Measurements from ENCODE around the gene STIP1.

The STIP1 gene

DNA sequence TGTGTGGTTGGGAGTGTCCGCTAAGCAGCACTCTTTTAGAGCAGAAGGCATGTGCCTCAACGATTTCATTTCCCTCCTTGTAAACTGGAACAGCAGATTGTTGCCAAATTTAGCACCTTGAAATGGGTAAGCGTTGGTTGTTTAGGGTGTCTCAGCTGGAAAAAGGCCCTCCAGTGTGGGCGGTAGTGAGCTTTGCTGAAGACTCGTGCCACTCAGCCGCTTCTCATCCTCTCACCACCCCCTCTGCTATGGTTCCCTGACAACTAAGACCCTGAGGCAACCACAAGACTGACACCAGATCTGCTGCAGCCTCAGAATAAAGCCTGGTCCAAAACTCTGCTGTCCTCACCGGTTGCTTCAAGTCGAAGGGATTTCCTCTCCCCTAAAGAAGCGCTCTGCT is 10.7 kb downstream of the STIP1 start:
- Mint-ChIP-seq H3K27ac (no peak overlapping the region), H3K36me3 (ENCODE audit: insufficient read depth) (peaks cover 90% of the 10 kb centered on the region)

GRCh38 chr11:64198511-64198910 is 12.5 kb downstream of the STIP1 start:
- no peaks in the 10 kb centered on the region for H3K9me3 Mint-ChIP-seq
- H3K4me3 Mint-ChIP-seq: no peak overlapping the region
- H3K27me3 Mint-ChIP-seq: no peaks in the 10 kb centered on the region
- H3K27ac Mint-ChIP-seq: peak overlapping the region in 1 of 2 donors; percentile 17
- peaks cover 3 to 8% of the 10 kb centered on the region in 2 donors for H3K4me1 Mint-ChIP-seq (ENCODE audit: low read depth in 2 of 2)
- peaks cover 100% of the 10 kb centered on the region for H3K36me3 Mint-ChIP-seq (ENCODE audit: insufficient read depth)
- no peak for ATAC-seq (replicated peaks)
- DNase-seq: no peak

More for the DNA sequence above, 10.7 kb downstream of the STIP1 start:
- DNase-seq (no peak), ATAC-seq (replicated peaks) (no peak)
- no peaks in the 10 kb centered on the region for H3K27me3 Mint-ChIP-seq
- H3K4me3 Mint-ChIP-seq: no peak overlapping the region
- H3K4me1 Mint-ChIP-seq (ENCODE audit: low read depth in 2 of 2): peaks cover 3 to 4% of the 10 kb centered on the region in 2 donors
- no peaks in the 10 kb centered on the region for H3K9me3 Mint-ChIP-seq

DNA sequence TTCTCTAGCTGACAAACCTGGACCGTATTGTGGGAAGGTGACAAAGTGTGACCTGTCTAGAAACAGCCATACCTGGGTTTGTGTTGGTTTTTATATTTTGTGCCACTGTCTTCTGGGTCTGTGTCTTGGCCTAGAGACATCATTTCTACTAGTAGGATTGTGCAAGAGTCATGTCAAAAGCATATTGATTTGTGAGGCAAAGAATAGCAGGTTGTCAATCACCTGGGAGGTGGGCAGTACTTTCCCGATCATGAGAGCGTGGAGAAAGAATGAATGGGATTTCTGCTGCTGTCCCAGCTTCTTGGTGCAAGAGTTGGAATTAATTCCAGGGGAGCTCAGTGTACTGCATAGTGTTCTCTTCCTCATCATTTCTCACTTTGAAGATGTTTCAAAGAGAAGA is 15.6 kb downstream of the STIP1 start:
- H3K9me3 Mint-ChIP-seq: no peaks in the 10 kb centered on the region
- DNase-seq: no peak
- no peak for ATAC-seq (replicated peaks)
- H3K36me3 Mint-ChIP-seq (ENCODE audit: insufficient read depth): peaks cover 89% of the 10 kb centered on the region
- H3K4me1 Mint-ChIP-seq (ENCODE audit: low read depth in 2 of 2): peaks cover 13 to 18% of the 10 kb centered on the region in 2 donors
- H3K27me3 Mint-ChIP-seq: no peaks in the 10 kb centered on the region
- H3K4me3 Mint-ChIP-seq: no peak overlapping the region
- no peak overlapping the region for H3K27ac Mint-ChIP-seq

- H3K27ac Mint-ChIP-seq: peak overlapping the region; percentile 67 to 77
- no peak overlapping the region for H3K4me3 Mint-ChIP-seq
- H3K4me1 Mint-ChIP-seq (ENCODE audit: low read depth in 2 of 2): peaks cover 19 to 22% of the 10 kb centered on the region in 2 donors
- DNase-seq (no peak), ATAC-seq (replicated peaks) (no peak)
- H3K9me3 Mint-ChIP-seq: no peaks in the 10 kb centered on the region
- no peaks in the 10 kb centered on the region for H3K27me3 Mint-ChIP-seq
- peaks cover 88% of the 10 kb centered on the region for H3K36me3 Mint-ChIP-seq (ENCODE audit: insufficient read depth)
These were observed 17.0 kb downstream of the STIP1 start for GRCh38 chr11:64202992-64203391.

GRCh38 chr11:64203421-64204079 is 17.6 kb downstream of the STIP1 start:
- ATAC-seq (replicated peaks) (no peak), DNase-seq (no peak)
- peak overlapping the region; percentile 67 to 77 for H3K27ac Mint-ChIP-seq
- peaks cover 86% of the 10 kb centered on the region for H3K36me3 Mint-ChIP-seq (ENCODE audit: insufficient read depth)
- H3K4me3 Mint-ChIP-seq: no peak overlapping the region
- H3K9me3 Mint-ChIP-seq: no peaks in the 10 kb centered on the region
- no peaks in the 10 kb centered on the region for H3K27me3 Mint-ChIP-seq
- peaks cover 24 to 28% of the 10 kb centered on the region in 2 donors for H3K4me1 Mint-ChIP-seq (ENCODE audit: low read depth in 2 of 2)

DNA sequence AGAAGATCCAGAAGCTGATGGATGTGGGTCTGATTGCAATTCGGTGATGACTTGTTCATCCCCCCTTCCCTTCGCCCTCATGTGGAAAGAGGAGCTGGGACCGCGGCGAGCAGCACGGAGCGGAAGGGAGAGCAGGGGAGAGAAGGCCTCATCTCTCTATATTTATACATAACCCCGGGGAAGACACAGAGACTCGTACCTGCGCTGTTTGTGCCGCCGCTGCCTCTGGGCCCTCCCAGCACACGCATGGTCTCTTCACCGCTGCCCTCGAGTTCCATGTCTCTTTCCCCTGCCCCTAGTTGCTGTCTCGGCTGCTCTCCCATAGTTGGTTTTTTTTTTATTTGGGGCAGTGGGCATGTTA is 18.1 kb downstream of the STIP1 start:
- Mint-ChIP-seq H3K36me3 (ENCODE audit: insufficient read depth) (peaks cover 83% of the 10 kb centered on the region), H3K4me3 (no peak overlapping the region), H3K9me3 (no peaks in the 10 kb centered on the region), H3K27me3 (no peaks in the 10 kb centered on the region), H3K4me1 (ENCODE audit: low read depth in 2 of 2) (peaks cover 29 to 33% of the 10 kb centered on the region in 2 donors), H3K27ac (peak overlapping the region; percentile 52 to 77)
- ATAC-seq (replicated peaks) (no peak), DNase-seq (no peak)

DNA sequence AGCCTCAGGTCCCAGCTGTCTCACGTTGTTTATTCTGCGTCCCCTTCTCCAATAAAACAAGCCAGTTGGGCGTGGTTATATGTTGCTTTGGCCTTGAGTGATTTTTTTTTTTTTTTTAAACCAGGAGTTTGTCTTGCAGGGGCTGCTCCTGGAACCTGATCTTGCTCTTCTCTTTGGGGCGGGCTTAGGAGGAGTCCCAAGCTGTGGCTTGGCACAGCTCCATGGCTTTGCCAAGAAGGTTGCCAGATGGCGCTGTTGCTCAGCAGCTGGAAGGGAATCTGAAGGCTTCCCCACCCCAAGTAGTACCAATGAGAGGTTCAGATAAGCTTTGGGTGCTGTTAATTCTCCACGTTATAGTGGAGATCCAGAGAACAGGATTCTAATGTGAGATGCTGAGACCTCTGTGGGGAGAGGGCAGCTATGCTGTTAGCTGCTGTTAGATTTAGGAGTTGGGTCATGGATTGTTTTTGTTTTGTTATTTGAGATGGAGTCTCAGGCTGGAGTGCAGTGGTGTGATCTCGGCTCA is 18.6 kb downstream of the STIP1 start:
- Mint-ChIP-seq H3K27me3 (no peaks in the 10 kb centered on the region), H3K9me3 (no peaks in the 10 kb centered on the region), H3K36me3 (ENCODE audit: insufficient read depth) (peaks cover 82% of the 10 kb centered on the region), H3K27ac (peak overlapping the region; percentile 52 to 77), H3K4me1 (ENCODE audit: low read depth in 2 of 2) (peaks cover 32 to 36% of the 10 kb centered on the region in 2 donors), H3K4me3 (peak overlapping the region; percentile 40 to 57)
- DNase-seq (peak; percentile 83 to 85 (median 84)), ATAC-seq (replicated peaks) (peak; percentile 60)

- peak within 1 kb of the TSS; percentile 90 to 96 for H3K4me3 Mint-ChIP-seq
- H3K9me3 Mint-ChIP-seq: no peaks in the 10 kb centered on the region
- ATAC-seq (replicated peaks) (peak; percentile 62), DNase-seq (peak; percentile 49 to 57 (median 54))
- H3K36me3 Mint-ChIP-seq (ENCODE audit: insufficient read depth): peaks cover 73% of the 10 kb centered on the region
- no peaks in the 10 kb centered on the region for H3K27me3 Mint-ChIP-seq
- H3K4me1 Mint-ChIP-seq (ENCODE audit: low read depth in 2 of 2): peaks cover 39 to 41% of the 10 kb centered on the region in 2 donors
- peak within 1 kb of the TSS; percentile 93 to 95 for H3K27ac Mint-ChIP-seq
These were observed 20.7 kb downstream of the STIP1 start, which contains the start of gene FERMT3 for GRCh38 chr11:64206457-64207255. Gene FERMT3 (plus strand): TSS chr11:64206721. CDS start chr11:64207365, 644 bp downstream.

GRCh38 chr11:64207256-64208085 is 21.5 kb downstream of the STIP1 start:
- no peaks in the 10 kb centered on the region for H3K9me3 Mint-ChIP-seq
- ATAC-seq (replicated peaks): peak; percentile 76
- H3K4me3 Mint-ChIP-seq: peak overlapping the region; percentile 90 to 96
- H3K4me1 Mint-ChIP-seq (ENCODE audit: low read depth in 2 of 2): peaks cover 43 to 45% of the 10 kb centered on the region in 2 donors
- H3K27me3 Mint-ChIP-seq: no peaks in the 10 kb centered on the region
- peak overlapping the region; percentile 93 to 95 for H3K27ac Mint-ChIP-seq
- peaks cover 72% of the 10 kb centered on the region for H3K36me3 Mint-ChIP-seq (ENCODE audit: insufficient read depth)
- DNase-seq: peak; percentile 57 to 69 (median 57)

DNA sequence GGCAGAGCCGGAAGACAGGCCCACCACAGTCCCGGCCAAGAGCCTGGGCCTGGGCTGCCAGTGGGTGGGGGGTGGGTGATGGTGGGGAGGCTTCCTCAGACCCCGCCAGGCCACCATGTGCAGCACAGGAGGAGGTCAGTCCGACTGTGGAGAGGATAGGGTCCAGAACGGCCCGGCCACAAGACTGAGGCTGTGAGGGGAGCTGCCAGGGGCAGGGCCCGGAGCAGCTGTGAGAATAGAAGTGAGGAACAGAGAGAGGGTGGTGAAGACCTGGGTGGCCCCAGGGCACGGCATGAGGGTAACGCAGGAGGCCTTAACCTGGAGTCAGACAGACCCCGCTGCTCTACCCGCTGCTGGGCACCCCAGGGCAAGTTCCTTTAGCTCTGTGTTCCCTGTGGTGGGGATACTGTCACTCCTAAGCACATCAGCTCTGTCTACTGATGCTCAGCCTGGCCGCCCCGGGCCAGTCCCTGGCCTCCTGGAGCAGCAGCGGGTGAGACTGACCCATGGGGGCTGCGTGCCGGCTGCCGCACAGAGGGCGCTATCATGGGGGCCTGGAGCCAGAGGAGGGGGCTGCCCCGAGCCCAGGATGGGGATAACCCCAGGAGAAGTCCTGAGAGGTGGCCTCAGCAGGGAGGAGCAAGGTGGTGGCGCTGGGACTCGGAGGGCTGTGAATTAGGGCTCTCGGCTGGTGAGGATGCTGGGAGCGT is 22.3 kb downstream of the STIP1 start:
- no peak for ATAC-seq (replicated peaks)
- Mint-ChIP-seq H3K27ac (peak overlapping the region; percentile 93 to 95), H3K27me3 (no peaks in the 10 kb centered on the region)

GRCh38 chr11:64208796-64209562 is 23.0 kb downstream of the STIP1 start:
- ATAC-seq (replicated peaks): no peak
- Mint-ChIP-seq H3K9me3 (no peaks in the 10 kb centered on the region), H3K27me3 (no peaks in the 10 kb centered on the region), H3K4me3 (peak overlapping the region; percentile 90 to 96), H3K36me3 (ENCODE audit: insufficient read depth) (peaks cover 64% of the 10 kb centered on the region), H3K4me1 (ENCODE audit: low read depth in 2 of 2) (peaks cover 43 to 49% of the 10 kb centered on the region in 2 donors), H3K27ac (peak overlapping the region; percentile 93 to 95)
- DNase-seq: no peak

More for the DNA sequence above, 22.3 kb downstream of the STIP1 start:
- Mint-ChIP-seq H3K36me3 (ENCODE audit: insufficient read depth) (peaks cover 64% of the 10 kb centered on the region), H3K9me3 (no peaks in the 10 kb centered on the region), H3K4me1 (ENCODE audit: low read depth in 2 of 2) (peaks cover 47 to 48% of the 10 kb centered on the region in 2 donors), H3K4me3 (peak overlapping the region; percentile 90 to 96)
- DNase-seq: no peak

DNA sequence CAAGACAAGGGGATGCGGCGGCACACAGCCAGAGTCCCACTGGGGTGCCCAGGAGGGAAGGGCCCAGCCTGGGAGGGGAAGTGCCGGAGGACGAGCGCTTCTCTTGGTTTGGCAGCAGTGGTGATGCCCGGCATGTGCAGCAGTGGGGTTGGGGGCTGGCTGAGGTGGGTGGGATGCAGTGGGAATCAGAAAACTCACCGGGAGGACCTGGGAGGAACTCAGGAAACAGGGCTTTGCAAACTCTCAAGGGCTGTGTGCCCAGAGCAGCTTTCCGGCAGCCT is 23.5 kb downstream of the STIP1 start:
- no peak for DNase-seq
- H3K36me3 Mint-ChIP-seq (ENCODE audit: insufficient read depth): peaks cover 64% of the 10 kb centered on the region
- H3K4me1 Mint-ChIP-seq (ENCODE audit: low read depth in 2 of 2): peaks cover 38 to 45% of the 10 kb centered on the region in 2 donors
- no peaks in the 10 kb centered on the region for H3K9me3 Mint-ChIP-seq
- no peaks in the 10 kb centered on the region for H3K27me3 Mint-ChIP-seq
- ATAC-seq (replicated peaks): no peak
- H3K27ac Mint-ChIP-seq: peak overlapping the region; percentile 93 to 95
- H3K4me3 Mint-ChIP-seq: no peak overlapping the region

All from effector memory CD8-positive, alpha-beta T cell (primary cell).